Muscle layer of colon (tissue), 2 donors: Measurements from ENCODE around the gene ARMCX2.
"Not testable (repeated sequence)": the region's sequence is repeated elsewhere in the genome, so short reads cannot be mapped to it uniquely, and the experiment has no call there.

Experiments used
- H3K27ac ChIP-seq: one replicate; pipeline ENCODE4 v1.7.0; 2013; ENCODE audit warnings: low read depth, mild to moderate bottlenecking, low read length, moderate library complexity
- H3K27me3 ChIP-seq, 2 donors: one replicate each; pipeline ENCODE4 v1.7.0; 2013; ENCODE audit warnings: low read length in 2 of 2, mild to moderate bottlenecking in 2 of 2; ENCODE audit not compliant: insufficient read depth in 2 of 2, control insufficient read depth in 1 of 2
- H3K36me3 ChIP-seq: one replicate; pipeline ENCODE4 v1.7.0; 2013; ENCODE audit warnings: mild to moderate bottlenecking, low read length; ENCODE audit not compliant: insufficient read depth
- H3K4me1 ChIP-seq: one replicate; pipeline ENCODE4 v1.7.0; 2013; ENCODE audit warnings: mild to moderate bottlenecking, low read length; ENCODE audit not compliant: insufficient read depth
- H3K4me3 ChIP-seq, 2 donors: one replicate each; pipeline ENCODE4 v1.7.0; 2013; ENCODE audit warnings: low read length in 2 of 2, low read depth in 1 of 2, mild to moderate bottlenecking in 1 of 2, moderate library complexity in 1 of 2
- H3K9ac ChIP-seq: one replicate; pipeline ENCODE4 v1.7.0; 2013; ENCODE audit warnings: low read length
- H3K9me3 ChIP-seq: one replicate; pipeline ENCODE4 v1.7.0; 2013; ENCODE audit warnings: mild to moderate bottlenecking, low read length
- donor health status: abdominal sarcoma.
- donor health status: Adenocarcinoma of cecum.

The ARMCX2 gene

GRCh38 chrX:101657495-101657894 is 2.2 kb downstream of the ARMCX2 start:
- peaks cover 8% of the 10 kb centered on the region for H3K36me3 ChIP-seq
- H3K9ac ChIP-seq = no peak overlapping the region
- no peaks in the 10 kb centered on the region for H3K9me3 ChIP-seq
- no peaks in the 10 kb centered on the region for H3K27me3 ChIP-seq
- H3K27ac ChIP-seq = no peak overlapping the region
- H3K4me1 ChIP-seq = peaks cover 11% of the 10 kb centered on the region
- H3K4me3 ChIP-seq = no peak overlapping the region

- H3K4me3 ChIP-seq = no peak overlapping the region
- no peaks in the 10 kb centered on the region for H3K9me3 ChIP-seq
- peaks cover 8% of the 10 kb centered on the region for H3K36me3 ChIP-seq
- H3K4me1 ChIP-seq = peaks cover 11% of the 10 kb centered on the region
- H3K9ac ChIP-seq = no peak overlapping the region
- H3K27ac ChIP-seq = no peak overlapping the region
- H3K27me3 ChIP-seq = no peaks in the 10 kb centered on the region
These were observed 2.8 kb downstream of the ARMCX2 start for GRCh38 chrX:101656817-101657216.

- Histone ChIP-seq H3K4me1 (peaks cover 11% of the 10 kb centered on the region), H3K27me3 (no peaks in the 10 kb centered on the region), H3K9me3 (no peaks in the 10 kb centered on the region), H3K9ac (no peak overlapping the region), H3K27ac (no peak overlapping the region), H3K4me3 (no peak overlapping the region), H3K36me3 (peaks cover 8% of the 10 kb centered on the region)
These were observed 4.1 kb downstream of the ARMCX2 start for GRCh38 chrX:101655534-101655933.

- not testable (repeated sequence) for H3K9me3 ChIP-seq, H3K4me1 ChIP-seq, H3K27me3 ChIP-seq, H3K4me3 ChIP-seq, H3K27ac ChIP-seq, H3K36me3 ChIP-seq, H3K9ac ChIP-seq
These were observed 11.9 kb downstream of the ARMCX2 start for GRCh38 chrX:101647716-101648115.

- H3K9me3 ChIP-seq = no peaks in the 10 kb centered on the region
These were observed 17.6 kb downstream of the ARMCX2 start for GRCh38 chrX:101642093-101642492.

GRCh38 chrX:101639583-101639982 is 20.1 kb downstream of the ARMCX2 start:
- Histone ChIP-seq H3K4me3 (no peak overlapping the region), H3K9me3 (no peaks in the 10 kb centered on the region), H3K27me3 (peaks cover 0 to 4% of the 10 kb centered on the region in 2 donors), H3K36me3 (no peaks in the 10 kb centered on the region), H3K4me1 (no peaks in the 10 kb centered on the region), H3K9ac (no peak overlapping the region), H3K27ac (no peak overlapping the region)

More at GRCh38 chrX:101642093-101642492, 17.6 kb downstream of the ARMCX2 start:
- Histone ChIP-seq H3K27me3 (peaks cover 0 to 4% of the 10 kb centered on the region in 2 donors), H3K27ac (no peak overlapping the region), H3K9ac (no peak overlapping the region), H3K4me1 (no peaks in the 10 kb centered on the region), H3K36me3 (no peaks in the 10 kb centered on the region), H3K4me3 (no peak overlapping the region)

- Histone ChIP-seq H3K36me3 (no peaks in the 10 kb centered on the region), H3K9me3 (no peaks in the 10 kb centered on the region), H3K9ac (no peak overlapping the region), H3K27ac (no peak overlapping the region), H3K27me3 (no peaks in the 10 kb centered on the region), H3K4me1 (peaks cover 9% of the 10 kb centered on the region), H3K4me3 (no peak overlapping the region)
These were observed 40.3 kb downstream of the ARMCX2 start for GRCh38 chrX:101619364-101619763.

GRCh38 chrX:101617211-101618191 is 42.1 kb downstream of the ARMCX2 start, which contains the start of gene ARMCX6:
Gene ARMCX6, minus strand, starts transcription at chrX:101618000. Its CDS starts 1,380 bp downstream, at chrX:101616620.
- H3K4me1 ChIP-seq = peaks cover 7% of the 10 kb centered on the region
- peak within 1 kb of the TSS; percentile 20 for H3K9ac ChIP-seq
- peak within 1 kb of the TSS; percentile 39 to 71 for H3K4me3 ChIP-seq
- H3K27ac ChIP-seq = peak within 1 kb of the TSS; percentile 16
- no peaks in the 10 kb centered on the region for H3K27me3 ChIP-seq
- H3K9me3 ChIP-seq = no peaks in the 10 kb centered on the region
- no peaks in the 10 kb centered on the region for H3K36me3 ChIP-seq

GRCh38 chrX:101605728-101606127 is 53.9 kb downstream of the ARMCX2 start:
- H3K4me3 ChIP-seq = no peak overlapping the region
- H3K27ac ChIP-seq = no peak overlapping the region
- H3K9ac ChIP-seq = no peak overlapping the region
- no peaks in the 10 kb centered on the region for H3K27me3 ChIP-seq
- no peaks in the 10 kb centered on the region for H3K9me3 ChIP-seq
- H3K4me1 ChIP-seq = no peaks in the 10 kb centered on the region
- no peaks in the 10 kb centered on the region for H3K36me3 ChIP-seq
